ENCODE measurements around the gene SEMG1.

DNA sequence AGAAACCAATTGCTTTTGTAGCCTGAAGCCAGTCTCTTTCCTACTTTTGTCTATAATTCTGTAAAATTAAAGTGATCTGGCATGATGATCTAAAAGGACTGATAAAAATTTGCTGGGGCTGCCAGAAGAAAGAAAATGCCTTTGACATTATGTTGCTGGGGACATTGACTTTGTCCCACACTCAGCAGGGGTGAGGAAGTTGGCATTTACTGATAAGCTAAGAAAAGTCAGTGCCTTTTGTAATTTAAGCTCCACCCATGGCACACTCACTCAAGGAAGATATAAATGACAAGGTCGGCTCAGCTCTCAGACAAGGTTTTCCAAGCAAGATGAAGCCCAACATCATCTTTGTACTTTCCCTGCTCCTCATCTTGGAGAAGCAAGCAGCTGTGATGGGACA, at the start of gene SEMG1:
- TF ChIP-seq, protein P1, sequence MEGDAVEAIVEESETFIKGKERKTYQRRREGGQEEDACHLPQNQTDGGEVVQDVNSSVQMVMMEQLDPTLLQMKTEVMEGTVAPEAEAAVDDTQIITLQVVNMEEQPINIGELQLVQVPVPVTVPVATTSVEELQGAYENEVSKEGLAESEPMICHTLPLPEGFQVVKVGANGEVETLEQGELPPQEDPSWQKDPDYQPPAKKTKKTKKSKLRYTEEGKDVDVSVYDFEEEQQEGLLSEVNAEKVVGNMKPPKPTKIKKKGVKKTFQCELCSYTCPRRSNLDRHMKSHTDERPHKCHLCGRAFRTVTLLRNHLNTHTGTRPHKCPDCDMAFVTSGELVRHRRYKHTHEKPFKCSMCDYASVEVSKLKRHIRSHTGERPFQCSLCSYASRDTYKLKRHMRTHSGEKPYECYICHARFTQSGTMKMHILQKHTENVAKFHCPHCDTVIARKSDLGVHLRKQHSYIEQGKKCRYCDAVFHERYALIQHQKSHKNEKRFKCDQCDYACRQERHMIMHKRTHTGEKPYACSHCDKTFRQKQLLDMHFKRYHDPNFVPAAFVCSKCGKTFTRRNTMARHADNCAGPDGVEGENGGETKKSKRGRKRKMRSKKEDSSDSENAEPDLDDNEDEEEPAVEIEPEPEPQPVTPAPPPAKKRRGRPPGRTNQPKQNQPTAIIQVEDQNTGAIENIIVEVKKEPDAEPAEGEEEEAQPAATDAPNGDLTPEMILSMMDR (IDR thresholded peaks at IDR 0.05; ENCODE audit: control extremely low read depth in 1 of 3, insufficient read depth in 1 of 3, low read depth in 1 of 3, low read length in 3 of 3) = no peak
- no peak for TF ChIP-seq EP300 (IDR thresholded peaks at IDR 0.05; ENCODE audit: borderline replicate concordance in 1 of 2, low read depth in 2 of 2, low read length in 2 of 2)
- TF ChIP-seq RAD21 (IDR thresholded peaks at IDR 0.05 in 1 of 2, conservative IDR thresholded peaks at IDR 0.05 in 1 of 2; ENCODE audit: low read depth in 2 of 2, low read length in 2 of 2) = no peak

Measured in H1 (cell line).